Fibroblast of lung (primary cell): Measurements from ENCODE around the gene GDF7. TPM values are rescaled to one million over a fixed set of nuclear protein-coding genes. Genes with fewer than 3 reads are reported as not detected.

Experiments
- DNase-seq, 2 donors: peaks; one replicate each; pipeline versions ENCODE4 v3.0.0 to v3.0.0-alpha.2; 2010; ENCODE audit warnings: low read depth in 2 of 2
- H2AFZ ChIP-seq: 2 replicates; pipeline ENCODE4 v1.5.1; 2012; ENCODE audit warnings: low read length, control low read depth, inconsistent platforms
- H3K27ac ChIP-seq: 2 replicates; pipeline ENCODE4 v1.5.1; 2011; ENCODE audit warnings: low read length, control low read depth; ENCODE audit not compliant: insufficient read depth
- H3K27me3 ChIP-seq: 2 replicates; pipeline ENCODE4 v1.5.1; 2011; ENCODE audit warnings: mild to moderate bottlenecking, low read length; ENCODE audit not compliant: control insufficient read depth, insufficient read depth
- H3K36me3 ChIP-seq: 2 replicates; pipeline ENCODE4 v1.5.1; 2011; ENCODE audit warnings: low read length; ENCODE audit not compliant: control insufficient read depth, insufficient read depth
- H3K4me1 ChIP-seq: 2 replicates; pipeline ENCODE4 v1.5.1; 2011; ENCODE audit warnings: low read length; ENCODE audit not compliant: control insufficient read depth, insufficient read depth; ENCODE audit errors: extremely low read depth
- H3K4me2 ChIP-seq: 2 replicates; pipeline ENCODE4 v1.5.1; 2011; ENCODE audit warnings: low read length, control low read depth; ENCODE audit not compliant: insufficient read depth; ENCODE audit errors: extremely low read depth
- H3K4me3 ChIP-seq, 4 experiments: fragments of 200-600 bp in 1 of 4; sonication (generic) in 1 of 4; replicated peaks in 1 of 4; 2 replicates each; pipeline ENCODE4 v1.5.1; 2011 to 2016; ENCODE audit warnings: low read length in 4 of 4, low read depth in 3 of 4, mild to moderate bottlenecking in 3 of 4, control low read depth in 2 of 4, inconsistent platforms in 1 of 4, mixed read lengths in 1 of 4; ENCODE audit not compliant: insufficient read depth in 1 of 4; ENCODE audit errors: control extremely low read depth in 1 of 4
- H3K79me2 ChIP-seq: 2 replicates; pipeline ENCODE4 v1.5.1; 2012; ENCODE audit warnings: mild to moderate bottlenecking, low read length, inconsistent platforms; ENCODE audit not compliant: control insufficient read depth, insufficient read depth
- H3K9ac ChIP-seq: 2 replicates; pipeline ENCODE4 v1.5.1; 2011; ENCODE audit warnings: mild to moderate bottlenecking, low read length, control low read depth; ENCODE audit not compliant: insufficient read depth
- H3K9me3 ChIP-seq: 2 replicates; pipeline ENCODE4 v1.5.1; 2012; ENCODE audit warnings: low read depth, low read length; ENCODE audit not compliant: control insufficient read depth, insufficient read depth
- H4K20me1 ChIP-seq: 2 replicates; pipeline ENCODE4 v1.5.1; 2011; ENCODE audit warnings: low read length; ENCODE audit not compliant: control insufficient read depth, insufficient read depth; ENCODE audit errors: extremely low read depth
- CTCF ChIP-seq, 2 donors: IDR thresholded peaks in 1 of 2; conservative IDR thresholded peaks in 1 of 2; 1 replicate in 1 of 2; 2 replicates in 1 of 2; pipeline ENCODE4 v1.5.1; 2011 to 2012; ENCODE audit warnings: low read length in 2 of 2, control low read depth in 1 of 2, inconsistent platforms in 1 of 2, low read depth in 1 of 2, mild to moderate bottlenecking in 1 of 2
- EZH2 ChIP-seq: IDR thresholded peaks from 2 replicates; pipeline ENCODE4 v1.5.1; 2012; ENCODE audit warnings: low read length, control low read depth, mild to moderate bottlenecking; ENCODE audit errors: missing control alignments
- polyA plus RNA-seq, 2 donors: library from polyadenylated mRNA; depleted of rRNA in 1 of 2; stranded (reverse) in 1 of 2; unstranded in 1 of 2; fragments of >200 nt; gene quantifications; 2 replicates each; pipeline ENCODE4 v1.2.1, GENCODE V29; 2011 to 2012; ENCODE audit warnings: missing spikeins in 1 of 2
- total RNA-seq: library from RNA; depleted of rRNA; stranded (reverse); fragments of >200 nt; gene quantifications from 2 replicates; pipeline ENCODE4 v1.2.1, GENCODE V29; 2014

GDF7 gene
- total and polyA plus RNA-seq, 2 donors (not counting 1 experiment from before 2014, with no cell fraction given) = 0.33 TPM; not detected in 1

GRCh38 chr2:20624156-20624883 lies 42.6 kb upstream of the GDF7 start:
- Histone ChIP-seq H3K9me3 (no peaks in the 10 kb centered on the region), H3K4me1 (peaks cover 10% of the 10 kb centered on the region), H3K4me2 (no peak overlapping the region), H3K36me3 (peaks cover 5% of the 10 kb centered on the region), H3K9ac (no peak overlapping the region), H3K79me2 (no peaks in the 10 kb centered on the region), H2AFZ (no peak overlapping the region), H4K20me1 (no peaks in the 10 kb centered on the region), H3K4me3 (no peak overlapping the region), H3K27me3 (no peaks in the 10 kb centered on the region), H3K27ac (no peak overlapping the region)
- no peak for DNase-seq
- TF ChIP-seq EZH2 = no peak
- TF ChIP-seq CTCF (conservative IDR thresholded peaks at IDR 0.05 in 1 of 2, IDR thresholded peaks at IDR 0.05 in 1 of 2; ENCODE audit: low read depth in 1 of 2, low read length in 2 of 2) = no peak

- TF ChIP-seq CTCF (conservative IDR thresholded peaks at IDR 0.05 in 1 of 2, IDR thresholded peaks at IDR 0.05 in 1 of 2; ENCODE audit: low read depth in 1 of 2, low read length in 2 of 2) = no peak
- no peak for TF ChIP-seq EZH2
- H3K9me3 ChIP-seq = no peaks in the 10 kb centered on the region
Measured at GRCh38 chr2:20624884-20625485, 42.0 kb upstream of the GDF7 start.

GRCh38 chr2:20625491-20626391 lies 41.2 kb upstream of the GDF7 start:
- peaks cover 10% of the 10 kb centered on the region for H3K4me1 ChIP-seq
- no peaks in the 10 kb centered on the region for H4K20me1 ChIP-seq
- DNase-seq = peak in 1 of 2 donors; percentile 51
- TF ChIP-seq CTCF (conservative IDR thresholded peaks at IDR 0.05 in 1 of 2, IDR thresholded peaks at IDR 0.05 in 1 of 2; ENCODE audit: low read depth in 1 of 2, low read length in 2 of 2) (peak in 1 of 2 donors; percentile 28), EZH2 (no peak)
- peak overlapping the region; percentile 29 for H3K4me2 ChIP-seq
- H3K4me3 ChIP-seq = no peak overlapping the region
- no peak overlapping the region for H2AFZ ChIP-seq
- H3K9me3 ChIP-seq = no peaks in the 10 kb centered on the region
- H3K27me3 ChIP-seq = no peaks in the 10 kb centered on the region
- peak overlapping the region; percentile 57 for H3K27ac ChIP-seq
- H3K36me3 ChIP-seq = peaks cover 5% of the 10 kb centered on the region
- H3K79me2 ChIP-seq = no peaks in the 10 kb centered on the region
- H3K9ac ChIP-seq = no peak overlapping the region

More at GRCh38 chr2:20624884-20625485, 42.0 kb upstream of the GDF7 start:
- Histone ChIP-seq H3K36me3 (peaks cover 5% of the 10 kb centered on the region), H3K4me2 (no peak overlapping the region), H3K4me1 (peaks cover 10% of the 10 kb centered on the region), H2AFZ (no peak overlapping the region), H3K9ac (no peak overlapping the region), H3K27me3 (no peaks in the 10 kb centered on the region), H3K27ac (peak overlapping the region; percentile 57), H3K4me3 (no peak overlapping the region), H4K20me1 (no peaks in the 10 kb centered on the region), H3K79me2 (no peaks in the 10 kb centered on the region)
- DNase-seq = no peak
